Cerebellar cortex (tissue), 1 donor: ENCODE measurements around the gene LCAT.

Experiments
- DNase-seq: peaks from one replicate; pipeline ENCODE4 v3.0.0-alpha.2; 2015; ENCODE audit warnings: low spot score

LCAT gene

GRCh38 chr16:67968400-67969253 is 24.7 kb upstream of the LCAT start, which contains the start of gene SLC12A4:
SLC12A4 (minus strand) TSS chr16:67968637; CDS start chr16:67968553, 84 bp downstream.
- DNase-seq = peak; percentile 56

GRCh38 chr16:67967958-67968399 is 24.1 kb upstream of the LCAT start:
- DNase-seq = no peak

- DNase-seq = no peak
Measured at GRCh38 chr16:67967183-67967957, 23.4 kb upstream of the LCAT start.

- DNase-seq = peak; percentile 43
Measured at GRCh38 chr16:67966549-67967182, 22.7 kb upstream of the LCAT start.

- DNase-seq = no peak
Measured at GRCh38 chr16:67965668-67966548, 22.0 kb upstream of the LCAT start.

GRCh38 chr16:67964477-67965131 is 20.7 kb upstream of the LCAT start:
- no peak for DNase-seq

- no peak for DNase-seq
Measured at GRCh38 chr16:67963662-67964321, 19.9 kb upstream of the LCAT start.

- DNase-seq = no peak
Measured at GRCh38 chr16:67963292-67963661, 19.4 kb upstream of the LCAT start.

GRCh38 chr16:67962135-67962534 is 18.2 kb upstream of the LCAT start:
- no peak for DNase-seq

GRCh38 chr16:67961551-67961957 is 17.6 kb upstream of the LCAT start:
- DNase-seq = no peak

GRCh38 chr16:67959536-67960329 is 15.8 kb upstream of the LCAT start:
- DNase-seq = no peak

GRCh38 chr16:67957622-67958021 is 13.7 kb upstream of the LCAT start:
- DNase-seq = no peak

GRCh38 chr16:67954421-67955196 is 10.7 kb upstream of the LCAT start:
- DNase-seq = no peak

GRCh38 chr16:67953641-67954375 is 9.9 kb upstream of the LCAT start:
- DNase-seq = no peak

GRCh38 chr16:67951485-67951884 is 7.6 kb upstream of the LCAT start:
- peak; percentile 75 for DNase-seq

- no peak for DNase-seq
Measured at GRCh38 chr16:67950335-67950843, 6.5 kb upstream of the LCAT start.

- no peak for DNase-seq
Measured at GRCh38 chr16:67949645-67950044, 5.7 kb upstream of the LCAT start.

GRCh38 chr16:67948015-67948414 is 4.1 kb upstream of the LCAT start:
- no peak for DNase-seq
